Adrenal gland (tissue), 12 donors: ENCODE data around the gene CPN1. TPM values are rescaled to one million over a fixed set of nuclear protein-coding genes. Genes with fewer than 3 reads are reported as not detected.

Experiments
- DNase-seq, 7 donors: peaks; one replicate each; pipeline ENCODE4 v3.0.0-alpha.2; 2019 to 2020
- H3K27ac ChIP-seq, 5 donors: fragments of 200-600 bp; sonication (generic) in 4 of 5; 1 replicate in 3 of 5; 2 replicates in 2 of 5; pipeline versions ENCODE4 v1.5.1 to v1.8.0; 2016 to 2020; ENCODE audit warnings: mild to moderate bottlenecking in 1 of 5
- H3K27me3 ChIP-seq: fragments of 200-600 bp; 2 replicates; pipeline ENCODE4 v1.8.0; 2021
- H3K36me3 ChIP-seq, 2 donors: fragments of 200-600 bp; replicated peaks in 1 of 2; 1 replicate in 1 of 2; 2 replicates in 1 of 2; pipeline versions ENCODE4 v1.5.1 to v1.8.0; 2018 to 2022
- H3K4me1 ChIP-seq, 2 donors: fragments of 200-600 bp; replicated peaks in 1 of 2; 1 replicate in 1 of 2; 2 replicates in 1 of 2; pipeline versions ENCODE4 v1.5.1 to v1.8.0; 2018 to 2021
- H3K4me3 ChIP-seq, 4 donors: fragments of 200-600 bp; sonication (generic) in 3 of 4; one replicate each; pipeline ENCODE4 v1.5.1; 2016 to 2018
- H3K9me3 ChIP-seq, 3 donors: fragments of 200-600 bp; sonication (generic) in 1 of 3; replicated peaks in 1 of 3; 1 replicate in 2 of 3; 2 replicates in 1 of 3; pipeline versions ENCODE4 v1.5.1 to v1.8.0; 2016 to 2021
- CTCF ChIP-seq, 6 experiments: fragments of 450-650 bp in 4 of 6; fragments of 200-600 bp in 2 of 6; sonication (generic) in 1 of 6; IDR thresholded peaks; 1 replicate in 5 of 6; 2 replicates in 1 of 6; pipeline versions ENCODE4 v1.5.1 to v1.8.0; 2016 to 2021; ENCODE audit warnings: antibody characterized with exemption in 6 of 6, mild to moderate bottlenecking in 2 of 6, moderate library complexity in 1 of 6
- POLR2A ChIP-seq, 2 donors: fragments of 450-650 bp; IDR thresholded peaks; one replicate each; pipeline ENCODE4 v1.6.1; 2017; ENCODE audit warnings: antibody characterized with exemption in 2 of 2, mild to moderate bottlenecking in 2 of 2, moderate library complexity in 1 of 2
- WGBS, 4 donors: extraction: QIAGEN DNeasy Blood & Tissue Kit in 2 of 4; methylation state at CpG; one replicate each; pipeline versions ENCODE4 v1.1.5 to v1.1.7; 2013 to 2017; 5-methylcytosine and 5-hydroxymethylcytosine counted together
- intact Hi-C, 2 donors: fragments of 100-400 bp; cut with DNase I; formaldehyde crosslinking; loops; one replicate each; pipeline versions ENCODE4 v1.14.1 to v1.15.0; 2022 to 2023
- polyA plus RNA-seq, 3 donors: library from polyadenylated mRNA; stranded (reverse); fragments of 200-250 nt in 2 of 3; fragments of 350-450 nt in 1 of 3; fragmentation: Illumina TruSeq in 1 of 3; extraction: RNeasy Lipid Tissue Mini Kit (QIAGEN cat#74804) in 1 of 3; gene quantifications; one replicate each; pipeline ENCODE4 v1.2.3, GENCODE V29; 2013 to 2014
- total RNA-seq, 9 donors: library from RNA; depleted of rRNA in 4 of 9; stranded (reverse); fragments of >200 nt in 4 of 9; fragments of 120-200 nt in 1 of 9; fragmentation: NEBNext Ultra II Directional in 1 of 9; extraction: Animal tissue kit (Norgen Biotek cat#: 25700) in 1 of 9; gene quantifications; one replicate each; pipeline versions ENCODE4 v1.1.0 to v1.2.4, GENCODE V29; 2013 to 2023
- donor health status: healthy with polysubstance abuse.
- donor health status: Bipolar disorder and iron deficiency.
- donor health status: DM: yes; HTN: yes; CAD: no.
- donor health status: DM: no; HTN: no; CAD: no.
- donor health status: DM: no; HTN: no; CAD: no.
- donor health status: DM: yes; HTN: yes; CAD: no.

CPN1 gene
- total and polyA plus RNA-seq, 12 donors, result not detected

GRCh38 chr10:100114976-100115770 lies 33.5 kb upstream of the CPN1 start:
- TF ChIP-seq POLR2A (IDR thresholded peaks at IDR 0.05) (no peak), CTCF (IDR thresholded peaks at IDR 0.05) (no peak)
- 25 to 43% (median 30%) methylated on average over 28 to 51 of the region's 51 CpGs for WGBS, 4 donors
- intact Hi-C loops, result no loop called here
- DNase-seq, result no peak
- Histone ChIP-seq H3K27ac (no peak overlapping the region), H3K36me3 (no peaks in the 10 kb centered on the region), H3K4me1 (peaks cover 0 to 3% of the 10 kb centered on the region in 2 donors), H3K4me3 (no peak overlapping the region), H3K9me3 (no peaks in the 10 kb centered on the region), H3K27me3 (peaks cover 17% of the 10 kb centered on the region)

GRCh38 chr10:100114460-100114859 lies 32.8 kb upstream of the CPN1 start:
- no peaks in the 10 kb centered on the region for H3K9me3 ChIP-seq
- no peak overlapping the region for H3K27ac ChIP-seq
- no peaks in the 10 kb centered on the region for H3K36me3 ChIP-seq
- intact Hi-C loops, result no loop called here
- no peak for TF ChIP-seq POLR2A (IDR thresholded peaks at IDR 0.05)
- TF ChIP-seq CTCF (IDR thresholded peaks at IDR 0.05), result no peak
- peaks cover 17% of the 10 kb centered on the region for H3K27me3 ChIP-seq
- WGBS, 4 donors, result 90 to 95% (median 93%) methylated on average over 13 of the region's 13 CpGs
- no peak overlapping the region for H3K4me3 ChIP-seq
- peaks cover 0 to 3% of the 10 kb centered on the region in 2 donors for H3K4me1 ChIP-seq
- no peak for DNase-seq

GRCh38 chr10:100109670-100110069 lies 28.0 kb upstream of the CPN1 start:
- Histone ChIP-seq H3K4me3 (no peak overlapping the region), H3K4me1 (no peaks in the 10 kb centered on the region), H3K27ac (no peak overlapping the region), H3K27me3 (peaks cover 2% of the 10 kb centered on the region), H3K36me3 (no peaks in the 10 kb centered on the region), H3K9me3 (no peaks in the 10 kb centered on the region)
- DNase-seq, result no peak
- TF ChIP-seq POLR2A (IDR thresholded peaks at IDR 0.05) (no peak), CTCF (IDR thresholded peaks at IDR 0.05) (no peak)
- 47 to 60% (median 53%) methylated on average over 3 of the region's 3 CpGs for WGBS, 4 donors
- intact Hi-C loops, result no loop called here

- H3K36me3 ChIP-seq, result no peaks in the 10 kb centered on the region
- no peak for DNase-seq
- H3K27me3 ChIP-seq, result no peaks in the 10 kb centered on the region
- no peak overlapping the region for H3K27ac ChIP-seq
- 73 to 79% (median 75%) methylated on average over 8 to 11 of the region's 11 CpGs for WGBS, 4 donors
- no peaks in the 10 kb centered on the region for H3K9me3 ChIP-seq
- no peak overlapping the region for H3K4me3 ChIP-seq
- intact Hi-C loops, result no loop called here
- TF ChIP-seq POLR2A (IDR thresholded peaks at IDR 0.05), result no peak
- TF ChIP-seq CTCF (IDR thresholded peaks at IDR 0.05), result no peak
- no peaks in the 10 kb centered on the region for H3K4me1 ChIP-seq
Measured at GRCh38 chr10:100106865-100107264, 25.2 kb upstream of the CPN1 start.
